Activated naive CD8-positive, alpha-beta T cell treated with anti-CD3 and anti-CD28 coated beads, Interleukin-2, amount 50 U/mL, for 24 hours (primary cell): Measurements from ENCODE around the gene GRN.

Experiments used
- ATAC-seq: fragments of 150-1000 bp; cut with Tn5 transposase; one replicate; pipeline ENCODE4 v1.10.0; 2021
- DNase-seq: peaks from one replicate; pipeline ENCODE4 v3.0.0; 2021
- H3K27ac Mint-ChIP-seq: one replicate; pipeline ENCODE4 v1.8.0; 2021; ENCODE audit warnings: mild to moderate bottlenecking, mixed read lengths
- H3K27me3 Mint-ChIP-seq: one replicate; pipeline ENCODE4 v1.8.0; 2021; ENCODE audit warnings: mixed read lengths
- H3K36me3 Mint-ChIP-seq: one replicate; pipeline ENCODE4 v1.8.0; 2021; ENCODE audit warnings: low read depth, mixed read lengths
- H3K4me1 Mint-ChIP-seq: one replicate; pipeline ENCODE4 v1.8.0; 2021; ENCODE audit warnings: mixed read lengths
- H3K4me3 Mint-ChIP-seq: one replicate; pipeline ENCODE4 v1.8.0; 2021; ENCODE audit warnings: mild to moderate bottlenecking, moderate library complexity, mixed read lengths
- H3K9me3 Mint-ChIP-seq: one replicate; pipeline ENCODE4 v1.8.0; 2021; ENCODE audit warnings: mixed read lengths

GRN gene

DNA sequence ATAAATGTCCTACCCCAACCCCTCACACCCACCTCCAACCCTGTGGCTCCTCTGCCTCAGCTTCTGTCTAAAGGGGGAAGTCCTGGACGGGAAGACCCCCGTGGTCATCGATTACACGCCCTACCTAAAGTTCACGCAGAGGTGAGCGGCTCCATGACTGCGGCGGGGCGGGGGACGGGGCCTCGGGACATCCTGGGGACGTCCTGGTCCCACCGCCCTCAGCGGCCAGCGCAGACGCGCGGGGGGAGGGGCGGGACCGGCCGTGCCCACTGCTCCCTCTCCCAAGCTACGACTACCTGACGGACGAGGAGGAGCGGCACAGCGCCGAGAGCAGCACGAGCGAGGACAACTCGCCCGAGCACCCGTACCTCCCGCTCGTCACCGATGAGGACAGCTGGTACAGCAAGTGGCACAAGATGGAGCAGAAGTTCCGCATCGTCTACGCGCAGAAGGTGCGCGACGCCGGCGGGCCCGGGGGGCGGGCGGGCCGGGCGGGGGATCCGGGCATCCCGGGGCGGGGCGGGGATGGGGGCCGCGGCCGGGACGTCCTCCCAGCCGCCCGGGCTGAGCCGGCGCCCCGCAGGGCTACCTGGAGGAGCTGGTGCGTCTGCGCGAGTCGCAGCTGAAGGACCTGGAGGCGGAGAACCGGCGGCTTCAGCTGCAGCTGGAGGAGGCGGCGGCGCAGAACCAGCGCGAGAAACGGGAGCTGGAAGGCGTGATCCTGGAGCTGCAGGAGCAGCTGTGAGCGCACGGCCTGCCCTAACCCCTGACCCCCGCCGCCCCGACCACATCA, 30.0 kb upstream of the GRN start:
- Mint-ChIP-seq H3K27ac (no peak overlapping the region), H3K27me3 (peaks cover 47% of the 10 kb centered on the region), H3K4me1 (peaks cover 15% of the 10 kb centered on the region), H3K4me3 (peak overlapping the region; percentile 75), H3K36me3 (peaks cover 3% of the 10 kb centered on the region), H3K9me3 (no peaks in the 10 kb centered on the region)
- DNase-seq: peak; percentile 55
- ATAC-seq: peak; percentile 45

DNA sequence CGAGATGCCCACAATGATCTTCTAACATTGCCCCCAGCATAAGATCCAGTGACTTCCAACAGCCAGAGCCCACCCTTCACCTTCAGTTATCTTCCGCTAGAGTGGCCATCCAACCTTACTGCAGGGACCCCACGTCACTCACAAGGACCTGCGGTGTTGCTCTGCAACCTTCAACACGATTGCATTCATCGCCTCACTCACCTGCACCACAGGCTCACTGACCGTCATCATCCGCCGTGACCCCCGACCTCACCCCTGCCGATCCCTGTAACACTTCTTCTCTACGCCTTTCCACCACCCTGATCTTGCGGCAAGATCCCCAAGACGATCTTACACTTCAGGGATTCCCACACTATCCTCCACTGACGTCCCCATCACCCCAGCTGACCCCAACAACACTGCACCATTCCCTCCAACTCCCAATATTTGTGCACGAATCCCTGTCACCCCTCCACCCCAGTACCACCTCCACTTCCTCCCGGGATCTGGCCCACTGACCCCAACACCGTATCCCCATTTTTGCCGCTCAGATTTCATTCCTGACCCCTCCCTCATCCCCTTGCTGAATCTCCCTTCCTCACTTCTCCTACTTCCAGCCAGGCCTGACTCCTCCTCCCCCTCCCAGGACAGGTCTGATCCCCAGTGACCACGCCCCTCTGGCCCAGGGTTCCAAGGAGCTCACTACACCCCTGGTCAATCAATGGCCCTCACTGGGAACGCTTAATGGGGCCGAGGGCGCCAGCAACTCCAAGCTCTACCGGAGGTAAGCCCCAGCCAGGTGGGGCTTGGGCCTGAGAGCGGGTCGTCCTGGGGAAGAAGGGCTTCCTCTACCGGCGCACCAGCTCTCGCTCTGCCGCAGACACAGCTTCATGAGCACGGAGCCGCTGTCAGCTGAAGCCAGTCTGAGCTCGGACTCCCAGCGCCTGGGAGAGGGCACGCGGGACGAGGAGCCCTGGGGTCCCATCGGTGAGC, 29.1 kb upstream of the GRN start:
- peaks cover 15% of the 10 kb centered on the region for H3K4me1 Mint-ChIP-seq
- no peaks in the 10 kb centered on the region for H3K9me3 Mint-ChIP-seq
- peaks cover 3% of the 10 kb centered on the region for H3K36me3 Mint-ChIP-seq
- no peak overlapping the region for H3K27ac Mint-ChIP-seq
- peaks cover 47% of the 10 kb centered on the region for H3K27me3 Mint-ChIP-seq
- peak overlapping the region; percentile 75 for H3K4me3 Mint-ChIP-seq
- no peak for DNase-seq
- no peak for ATAC-seq

DNA sequence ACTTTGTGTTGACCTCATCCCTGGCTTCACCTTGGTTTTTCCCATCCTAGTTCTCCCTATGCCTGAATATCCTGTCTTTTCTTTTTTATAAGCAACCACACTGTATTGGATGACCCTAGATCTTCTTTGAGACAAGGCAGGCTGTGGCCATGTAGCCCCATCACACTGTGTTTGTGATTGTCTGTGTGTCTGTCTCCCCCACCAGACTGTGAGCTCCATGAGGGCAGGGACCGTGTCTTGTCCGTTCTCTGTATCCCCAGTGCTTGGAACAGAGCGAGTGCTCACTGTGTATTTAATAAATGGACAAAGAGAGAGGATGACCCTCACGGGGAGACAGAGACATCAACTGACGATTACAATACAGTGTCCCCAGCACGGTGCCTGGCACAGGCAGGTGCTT, 27.6 kb upstream of the GRN start:
- DNase-seq (no peak), ATAC-seq (no peak)
- Mint-ChIP-seq H3K27ac (no peak overlapping the region), H3K4me1 (peaks cover 15% of the 10 kb centered on the region), H3K27me3 (peaks cover 44% of the 10 kb centered on the region), H3K9me3 (no peaks in the 10 kb centered on the region), H3K4me3 (no peak overlapping the region), H3K36me3 (peaks cover 5% of the 10 kb centered on the region)

DNA sequence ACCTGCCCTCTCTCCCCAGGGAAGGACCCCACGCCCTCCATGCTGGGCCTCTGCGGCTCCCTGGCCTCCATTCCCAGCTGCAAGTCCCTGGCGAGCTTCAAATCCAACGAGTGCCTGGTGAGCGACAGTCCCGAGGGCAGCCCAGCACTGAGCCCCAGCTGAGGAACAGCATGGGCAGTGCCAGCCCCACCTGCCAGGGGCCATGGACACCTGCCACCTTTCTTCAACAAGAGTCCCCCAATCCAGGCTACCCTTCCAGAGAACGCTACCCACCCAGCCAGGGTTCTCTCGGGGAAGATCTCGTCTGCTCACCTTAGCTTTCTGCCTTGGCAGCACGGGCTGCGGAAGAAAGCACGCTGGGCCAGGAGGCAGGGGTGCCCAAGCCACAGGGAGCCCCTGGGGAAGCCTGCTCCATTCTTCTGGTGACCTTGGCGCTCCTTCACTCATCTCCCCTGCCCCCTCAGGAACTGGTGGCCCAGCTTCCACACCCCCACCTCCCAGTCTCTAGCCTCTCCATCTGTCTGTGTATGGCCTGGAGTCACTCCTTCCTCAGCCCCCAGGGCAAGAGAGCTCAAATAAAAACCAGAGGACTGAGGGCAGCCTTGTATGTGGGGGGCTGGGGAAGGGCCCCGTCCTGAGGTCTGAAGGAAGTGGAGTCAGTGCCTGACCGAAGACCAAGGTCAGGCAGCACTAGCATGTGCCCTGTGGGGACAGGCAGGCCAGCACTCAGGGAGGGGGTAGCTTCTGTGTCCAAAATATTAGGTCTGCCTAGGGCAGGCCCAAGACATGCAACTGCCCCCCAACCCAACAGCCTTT, 26.8 kb upstream of the GRN start:
- H3K27me3 Mint-ChIP-seq: peaks cover 37% of the 10 kb centered on the region
- no peak overlapping the region for H3K4me3 Mint-ChIP-seq
- DNase-seq: no peak
- H3K4me1 Mint-ChIP-seq: peaks cover 17% of the 10 kb centered on the region
- no peak overlapping the region for H3K27ac Mint-ChIP-seq
- peak; percentile 7 for ATAC-seq
- peaks cover 8% of the 10 kb centered on the region for H3K36me3 Mint-ChIP-seq
- H3K9me3 Mint-ChIP-seq: no peaks in the 10 kb centered on the region

DNA sequence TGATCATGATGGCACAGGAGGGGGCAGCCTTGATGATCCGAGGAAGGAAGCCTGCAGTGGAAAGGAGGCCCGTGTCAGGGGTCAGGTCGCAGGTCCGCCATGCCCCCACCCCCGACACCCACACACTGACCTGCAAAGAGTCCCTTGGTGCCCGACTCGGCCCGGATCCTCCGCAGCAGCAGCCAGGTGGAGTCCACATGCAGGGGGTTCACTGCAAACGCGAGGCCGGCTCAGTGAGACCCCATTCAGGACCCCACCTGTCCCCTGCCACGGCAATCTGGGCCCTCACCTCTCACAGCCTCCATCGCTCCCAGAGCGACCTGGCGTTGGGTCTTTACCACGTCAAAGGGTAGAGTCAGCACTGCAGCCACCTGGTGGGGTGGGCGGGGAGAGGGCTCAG, 25.0 kb upstream of the GRN start:
- H3K36me3 Mint-ChIP-seq: peaks cover 9% of the 10 kb centered on the region
- no peaks in the 10 kb centered on the region for H3K9me3 Mint-ChIP-seq
- no peak for DNase-seq
- H3K4me3 Mint-ChIP-seq: no peak overlapping the region
- peaks cover 26% of the 10 kb centered on the region for H3K4me1 Mint-ChIP-seq
- no peak for ATAC-seq
- no peak overlapping the region for H3K27ac Mint-ChIP-seq
- peaks cover 25% of the 10 kb centered on the region for H3K27me3 Mint-ChIP-seq

DNA sequence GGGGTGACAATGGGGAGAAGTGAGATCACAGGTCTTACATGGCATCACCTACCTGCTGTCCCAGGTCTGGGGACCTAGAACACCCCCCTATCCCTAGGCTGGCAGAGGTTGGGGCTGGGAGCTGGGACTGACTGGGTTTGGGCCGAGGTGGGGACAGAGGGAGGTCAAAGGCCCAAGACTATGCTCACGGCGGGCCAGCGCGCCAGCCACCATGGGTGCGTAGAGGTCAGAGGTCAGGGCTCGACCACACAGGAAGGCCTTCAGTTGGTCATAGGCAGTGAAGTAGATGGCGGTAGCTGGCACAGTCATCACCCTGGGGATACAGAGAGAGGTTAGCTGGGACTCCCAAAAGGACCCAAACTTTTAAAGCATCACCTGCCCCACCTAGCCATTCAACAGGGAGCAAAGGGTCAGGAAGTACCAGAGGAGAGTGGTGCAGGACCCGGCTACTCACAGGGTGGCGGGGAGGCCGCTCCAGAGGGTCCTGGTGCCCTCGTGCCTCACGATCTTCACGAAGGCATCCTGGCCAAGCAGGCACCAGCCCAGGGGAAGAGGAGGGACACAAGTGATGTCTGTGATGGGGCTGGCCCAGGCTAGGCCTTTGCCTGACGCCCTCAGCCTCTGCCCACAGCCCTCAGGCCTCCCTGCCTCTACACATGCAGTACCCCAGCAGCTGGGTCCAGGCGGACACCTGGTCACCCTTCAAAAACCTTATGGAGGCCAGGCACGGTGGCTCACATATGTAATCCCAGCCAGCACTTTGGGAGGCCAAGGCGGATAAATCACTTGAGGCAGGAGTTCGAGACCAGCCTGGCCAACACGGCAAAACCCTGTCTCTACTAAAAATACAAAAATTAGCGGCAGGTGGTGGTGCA, 23.6 kb upstream of the GRN start:
- Mint-ChIP-seq H3K4me3 (no peak overlapping the region), H3K9me3 (no peaks in the 10 kb centered on the region), H3K36me3 (peaks cover 9% of the 10 kb centered on the region), H3K4me1 (peaks cover 28% of the 10 kb centered on the region), H3K27me3 (peaks cover 12% of the 10 kb centered on the region), H3K27ac (no peak overlapping the region)
- DNase-seq: no peak
- ATAC-seq: no peak

- Mint-ChIP-seq H3K27ac (no peak overlapping the region), H3K36me3 (peaks cover 9% of the 10 kb centered on the region), H3K4me1 (peaks cover 29% of the 10 kb centered on the region), H3K27me3 (peaks cover 3% of the 10 kb centered on the region), H3K4me3 (no peak overlapping the region), H3K9me3 (no peaks in the 10 kb centered on the region)
- DNase-seq: no peak
- ATAC-seq: no peak
These were observed 22.7 kb upstream of the GRN start for GRCh38 chr17:44322236-44322895.

GRCh38 chr17:44323359-44324091, 21.6 kb upstream of the GRN start:
- DNase-seq (no peak), ATAC-seq (no peak)
- Mint-ChIP-seq H3K4me1 (peaks cover 32% of the 10 kb centered on the region), H3K27ac (peak overlapping the region; percentile 73), H3K4me3 (peak overlapping the region; percentile 83), H3K9me3 (no peaks in the 10 kb centered on the region), H3K27me3 (no peaks in the 10 kb centered on the region), H3K36me3 (peaks cover 9% of the 10 kb centered on the region)

GRCh38 chr17:44324092-44324570, 21.0 kb upstream of the GRN start:
- no peaks in the 10 kb centered on the region for H3K27me3 Mint-ChIP-seq
- H3K4me1 Mint-ChIP-seq: peaks cover 32% of the 10 kb centered on the region
- peak overlapping the region; percentile 73 for H3K27ac Mint-ChIP-seq
- ATAC-seq (no peak), DNase-seq (no peak)
- peak overlapping the region; percentile 83 for H3K4me3 Mint-ChIP-seq
- H3K36me3 Mint-ChIP-seq: peaks cover 9% of the 10 kb centered on the region
- no peaks in the 10 kb centered on the region for H3K9me3 Mint-ChIP-seq

DNA sequence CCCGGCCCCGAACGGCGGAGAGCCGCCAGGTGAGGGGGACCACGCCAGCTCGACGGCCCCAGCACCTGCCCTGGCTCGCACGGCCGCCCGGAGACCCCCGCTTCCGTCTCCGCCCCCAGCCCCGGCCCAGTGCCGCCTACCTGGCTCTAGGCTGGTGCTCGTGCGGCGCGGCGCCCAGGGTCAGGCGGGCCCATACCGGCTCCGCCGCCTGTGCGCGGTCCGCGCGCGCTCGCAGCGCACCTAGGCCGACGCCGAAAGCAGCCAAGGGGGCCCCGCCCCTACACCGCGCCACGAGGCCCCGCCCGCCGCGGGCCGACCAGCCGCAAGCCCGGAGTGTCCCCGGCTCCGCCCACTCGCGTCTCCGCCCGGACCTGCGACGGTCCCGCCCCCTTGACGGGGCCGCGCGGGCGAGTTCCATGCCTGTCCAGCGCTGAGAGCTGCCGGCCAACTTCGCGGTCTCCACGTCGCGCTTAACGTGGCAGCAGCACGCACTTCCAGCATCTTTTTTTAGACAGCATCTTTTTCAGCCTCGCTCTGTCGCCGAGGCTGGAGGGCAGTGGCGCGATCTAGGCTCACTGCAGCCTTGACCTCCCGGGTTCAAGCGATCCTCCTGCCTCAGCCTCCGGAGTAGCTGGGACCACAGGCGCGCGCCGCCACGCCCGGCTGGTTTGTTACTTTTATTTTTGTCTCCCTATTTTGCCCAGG, 20.4 kb upstream of the GRN start, which contains the start of gene SLC25A39:
SLC25A39 (minus strand) TSS at position 253 of the 705 bp plus-strand sequence. CDS start 1,261 bp downstream, outside the sequence.
- Mint-ChIP-seq H3K9me3 (no peaks in the 10 kb centered on the region), H3K27ac (peak within 1 kb of the TSS; percentile 88), H3K36me3 (peaks cover 6% of the 10 kb centered on the region), H3K27me3 (no peaks in the 10 kb centered on the region), H3K4me3 (peak within 1 kb of the TSS; percentile 87), H3K4me1 (peaks cover 32% of the 10 kb centered on the region)
- peak; percentile 97 for DNase-seq
- peak; percentile 79 for ATAC-seq

DNA sequence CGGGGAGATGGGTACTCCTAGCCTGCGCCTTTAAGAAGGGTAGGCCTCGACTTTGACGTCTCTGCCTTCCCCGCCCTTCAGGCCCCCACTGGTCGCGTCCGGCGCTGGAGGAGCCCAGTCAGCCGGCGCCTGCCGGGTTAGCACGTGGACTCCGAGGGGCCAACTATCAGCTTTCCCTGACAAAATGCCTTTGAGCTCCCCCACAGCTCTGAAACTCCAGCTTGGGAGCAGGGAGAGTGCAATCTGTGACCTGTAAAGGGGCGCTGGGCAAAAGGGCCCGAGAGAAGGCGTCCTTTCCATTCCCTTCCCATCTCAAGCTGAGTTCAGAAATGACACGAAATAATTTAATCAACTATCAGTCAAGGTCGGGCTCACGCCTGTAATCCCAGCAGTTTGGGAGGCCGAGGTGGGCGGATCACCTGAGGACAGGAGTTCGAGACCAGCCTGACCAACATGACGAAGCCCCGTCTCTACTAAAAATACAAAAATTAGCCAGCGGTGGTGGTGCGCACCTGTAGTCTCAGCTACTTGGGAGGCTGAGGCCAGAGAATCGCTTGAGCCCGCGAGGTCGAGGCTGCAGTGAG, 18.1 kb upstream of the GRN start:
- Mint-ChIP-seq H3K4me1 (peaks cover 40% of the 10 kb centered on the region), H3K36me3 (peaks cover 4% of the 10 kb centered on the region), H3K4me3 (peak overlapping the region; percentile 87), H3K27me3 (no peaks in the 10 kb centered on the region), H3K27ac (peak overlapping the region; percentile 84), H3K9me3 (no peaks in the 10 kb centered on the region)
- ATAC-seq: peak; percentile 75
- peak; percentile 89 for DNase-seq
